ENCODE results near the gene CADPS.

- TF ChIP-seq, protein P1, sequence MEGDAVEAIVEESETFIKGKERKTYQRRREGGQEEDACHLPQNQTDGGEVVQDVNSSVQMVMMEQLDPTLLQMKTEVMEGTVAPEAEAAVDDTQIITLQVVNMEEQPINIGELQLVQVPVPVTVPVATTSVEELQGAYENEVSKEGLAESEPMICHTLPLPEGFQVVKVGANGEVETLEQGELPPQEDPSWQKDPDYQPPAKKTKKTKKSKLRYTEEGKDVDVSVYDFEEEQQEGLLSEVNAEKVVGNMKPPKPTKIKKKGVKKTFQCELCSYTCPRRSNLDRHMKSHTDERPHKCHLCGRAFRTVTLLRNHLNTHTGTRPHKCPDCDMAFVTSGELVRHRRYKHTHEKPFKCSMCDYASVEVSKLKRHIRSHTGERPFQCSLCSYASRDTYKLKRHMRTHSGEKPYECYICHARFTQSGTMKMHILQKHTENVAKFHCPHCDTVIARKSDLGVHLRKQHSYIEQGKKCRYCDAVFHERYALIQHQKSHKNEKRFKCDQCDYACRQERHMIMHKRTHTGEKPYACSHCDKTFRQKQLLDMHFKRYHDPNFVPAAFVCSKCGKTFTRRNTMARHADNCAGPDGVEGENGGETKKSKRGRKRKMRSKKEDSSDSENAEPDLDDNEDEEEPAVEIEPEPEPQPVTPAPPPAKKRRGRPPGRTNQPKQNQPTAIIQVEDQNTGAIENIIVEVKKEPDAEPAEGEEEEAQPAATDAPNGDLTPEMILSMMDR (conservative IDR thresholded peaks at IDR 0.05 in 1 of 2, IDR thresholded peaks at IDR 0.05 in 1 of 2; ENCODE audit: extremely low read depth in 1 of 2, insufficient read depth in 1 of 2, low read depth in 1 of 2, low read length in 2 of 2), result no peak
- no peak for TF ChIP-seq EZH2 (IDR thresholded peaks at IDR 0.05; ENCODE audit: borderline replicate concordance, low read length)
Measured at GRCh38 chr3:62870321-62870720, 4.9 kb downstream of the CADPS start.

Data from mammary epithelial cell (primary cell).